ENCODE measurements around the gene PGAM1.

DNA sequence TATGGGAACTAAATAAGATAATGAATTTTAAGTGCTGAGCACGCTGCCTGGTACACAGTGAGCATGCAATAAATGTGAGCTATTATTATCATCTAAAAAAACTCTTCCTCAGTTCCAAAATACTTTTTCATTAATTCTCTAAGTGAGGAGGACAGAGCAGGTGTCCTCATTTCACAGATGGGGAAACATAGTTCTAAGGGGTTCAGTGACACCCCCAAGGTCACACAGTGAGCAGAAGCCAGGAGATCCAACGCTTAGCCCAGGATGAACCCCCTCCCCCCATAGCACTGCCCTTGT is 18.1 kb upstream of the PGAM1 start:
- TF ChIP-seq EZH2 (IDR thresholded peaks at IDR 0.05; ENCODE audit: insufficient read depth, poor library complexity, severe bottlenecking) (no peak), EZH2phosphoT487 (IDR thresholded peaks at IDR 0.05; ENCODE audit: insufficient read depth, low read depth) (no peak)

All from GM23248 (cell line).